HuH-7.5 (cell line): ENCODE measurements around the gene UBE2E1.

Experiments
- DNase-seq: peaks from one replicate; pipeline ENCODE4 v3.0.0; 2011; ENCODE audit warnings: low spot score

Gene UBE2E1

GRCh38 chr3:23805633-23806533, at the start of gene UBE2E1:
Gene UBE2E1 (plus strand): TSS chr3:23805955. CDS start chr3:23807270, 1,315 bp downstream.
- peak; percentile 94 for DNase-seq

GRCh38 chr3:23756206-23756840, 49.4 kb upstream of the UBE2E1 start:
- no peak for DNase-seq

- no peak for DNase-seq
Measured at GRCh38 chr3:23758253-23758838, 47.4 kb upstream of the UBE2E1 start.

GRCh38 chr3:23760325-23760724, 45.4 kb upstream of the UBE2E1 start:
- DNase-seq: no peak

GRCh38 chr3:23760871-23761373, 44.8 kb upstream of the UBE2E1 start:
- DNase-seq: no peak

GRCh38 chr3:23761440-23761896, 44.3 kb upstream of the UBE2E1 start:
- DNase-seq: peak; percentile 80

- DNase-seq: no peak
Measured at GRCh38 chr3:23762214-23762613, 43.5 kb upstream of the UBE2E1 start.

- no peak for DNase-seq
Measured at GRCh38 chr3:23762759-23763477, 42.8 kb upstream of the UBE2E1 start.

GRCh38 chr3:23764407-23764806, 41.3 kb upstream of the UBE2E1 start:
- DNase-seq: no peak

GRCh38 chr3:23767546-23767945, 38.2 kb upstream of the UBE2E1 start:
- no peak for DNase-seq

GRCh38 chr3:23775254-23775909, 30.4 kb upstream of the UBE2E1 start:
- no peak for DNase-seq

GRCh38 chr3:23776352-23776891, 29.3 kb upstream of the UBE2E1 start:
- no peak for DNase-seq

- no peak for DNase-seq
Measured at GRCh38 chr3:23778446-23778845, 27.3 kb upstream of the UBE2E1 start.

- no peak for DNase-seq
Measured at GRCh38 chr3:23779841-23780240, 25.9 kb upstream of the UBE2E1 start.

- no peak for DNase-seq
Measured at GRCh38 chr3:23781051-23781450, 24.7 kb upstream of the UBE2E1 start.

GRCh38 chr3:23781871-23782270, 23.9 kb upstream of the UBE2E1 start:
- no peak for DNase-seq

GRCh38 chr3:23785097-23785645, 20.6 kb upstream of the UBE2E1 start:
- DNase-seq: no peak

GRCh38 chr3:23785882-23786281, 19.9 kb upstream of the UBE2E1 start:
- no peak for DNase-seq

GRCh38 chr3:23791678-23792077, 14.1 kb upstream of the UBE2E1 start:
- no peak for DNase-seq

- DNase-seq: no peak
Measured at GRCh38 chr3:23793528-23794134, 12.1 kb upstream of the UBE2E1 start.
